Body of pancreas (tissue), 4 donors: ENCODE data around the gene WDR37. TPM values are rescaled to one million over a fixed set of nuclear protein-coding genes. Genes with fewer than 3 reads are reported as not detected.

Experiments used
- ATAC-seq: fragments of 150-250 bp; one replicate; pipeline ENCODE4 v1.9.1; 2016
- DNase-seq, 4 donors: peaks; one replicate each; pipeline ENCODE4 v3.0.0-alpha.2; 2019
- H3K27ac ChIP-seq, 4 donors: fragments of 200-600 bp; sonication (generic); 1 replicate in 3 of 4; 2 replicates in 1 of 4; pipeline versions ENCODE4 v1.5.1 to v1.6.1; 2016 to 2019; ENCODE audit warnings: mild to moderate bottlenecking in 1 of 4, mixed read lengths in 1 of 4, moderate library complexity in 1 of 4
- H3K27me3 ChIP-seq, 2 donors: fragments of 200-600 bp; sonication (generic); one replicate each; pipeline ENCODE4 v1.6.0; 2016; ENCODE audit warnings: mild to moderate bottlenecking in 1 of 2
- H3K36me3 ChIP-seq, 2 donors: fragments of 200-600 bp; sonication (generic); replicated peaks in 1 of 2; 2 replicates each; pipeline ENCODE4 v1.5.1; 2016; ENCODE audit warnings: low read depth in 2 of 2; ENCODE audit not compliant: insufficient read depth in 1 of 2
- H3K4me1 ChIP-seq: fragments of 200-600 bp; sonication (generic); one replicate; pipeline ENCODE4 v1.6.0; 2016
- H3K4me3 ChIP-seq, 2 donors: fragments of 200-600 bp; sonication (generic); 1 replicate in 1 of 2; 2 replicates in 1 of 2; pipeline ENCODE4 v1.5.1; 2016 to 2019
- H3K9me3 ChIP-seq, 3 donors: fragments of 200-600 bp; sonication (generic); 1 replicate in 2 of 3; 2 replicates in 1 of 3; pipeline ENCODE4 v1.5.1; 2016
- POLR2A ChIP-seq, 3 donors: fragments of 450-650 bp; IDR thresholded peaks; one replicate each; pipeline ENCODE4 v1.6.1; 2016; ENCODE audit warnings: antibody characterized with exemption in 3 of 3, mild to moderate bottlenecking in 2 of 3
- WGBS, 2 donors: methylation state at CpG; one replicate each; pipeline ENCODE4 v1.1.5; 2017; 5-methylcytosine and 5-hydroxymethylcytosine counted together
- intact Hi-C: fragments of 100-400 bp; cut with DNase I; formaldehyde crosslinking; loops from one replicate; pipeline ENCODE4 v1.15.1; 2023
- total RNA-seq, 2 donors: library from RNA; depleted of rRNA; stranded (reverse); fragments of >200 nt; gene quantifications; one replicate each; pipeline ENCODE4 v1.1.0, GENCODE V29; 2016
- TF ChIP-seq, protein P1 (sequence below), 7 experiments: fragments of 450-650 bp in 4 of 7; fragments of 200-600 bp in 3 of 7; sonication (generic) in 3 of 7; IDR thresholded peaks; one replicate each; pipeline ENCODE4 v1.5.1; 2016 to 2019; ENCODE audit warnings: antibody characterized with exemption in 7 of 7

WDR37 gene
- total RNA-seq, 2 donors from 2014 or later: 9.9 to 14.3 TPM

DNA sequence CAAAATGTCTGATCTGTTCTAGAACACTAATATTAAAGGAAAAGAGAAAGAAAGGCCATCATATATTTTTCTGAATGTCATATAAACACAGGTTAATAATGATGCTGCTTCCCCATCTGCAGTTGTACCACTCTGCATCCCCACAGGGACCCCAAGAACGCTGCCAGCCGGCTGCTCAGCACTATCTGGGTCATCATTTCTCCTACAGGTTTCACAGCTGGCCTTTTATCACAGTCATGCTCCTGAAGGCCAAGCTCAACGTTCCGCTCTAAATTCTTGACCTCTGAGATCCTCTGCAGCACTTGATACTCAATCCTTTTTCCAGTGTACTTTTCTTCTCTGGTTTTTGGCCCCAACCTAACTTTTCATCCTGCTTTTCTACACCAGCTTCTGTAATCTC lies 12.0 kb upstream of the WDR37 start:
- ATAC-seq (no peak), DNase-seq (no peak)
- peak overlapping the region in 3 of 4 donors; percentile 35 to 77 (median 52) for H3K27ac ChIP-seq
- intact Hi-C loops: no loop called here
- no peaks in the 10 kb centered on the region for H3K9me3 ChIP-seq
- 45 to 62% methylated on average over 4 of the region's 4 CpGs for WGBS, 2 donors
- H3K4me3 ChIP-seq: no peak overlapping the region
- peaks cover 29% of the 10 kb centered on the region for H3K4me1 ChIP-seq
- peaks cover 3 to 15% of the 10 kb centered on the region in 2 donors for H3K36me3 ChIP-seq
- no peaks in the 10 kb centered on the region for H3K27me3 ChIP-seq
- TF ChIP-seq POLR2A (IDR thresholded peaks at IDR 0.05): no peak
- TF ChIP-seq, protein P1, sequence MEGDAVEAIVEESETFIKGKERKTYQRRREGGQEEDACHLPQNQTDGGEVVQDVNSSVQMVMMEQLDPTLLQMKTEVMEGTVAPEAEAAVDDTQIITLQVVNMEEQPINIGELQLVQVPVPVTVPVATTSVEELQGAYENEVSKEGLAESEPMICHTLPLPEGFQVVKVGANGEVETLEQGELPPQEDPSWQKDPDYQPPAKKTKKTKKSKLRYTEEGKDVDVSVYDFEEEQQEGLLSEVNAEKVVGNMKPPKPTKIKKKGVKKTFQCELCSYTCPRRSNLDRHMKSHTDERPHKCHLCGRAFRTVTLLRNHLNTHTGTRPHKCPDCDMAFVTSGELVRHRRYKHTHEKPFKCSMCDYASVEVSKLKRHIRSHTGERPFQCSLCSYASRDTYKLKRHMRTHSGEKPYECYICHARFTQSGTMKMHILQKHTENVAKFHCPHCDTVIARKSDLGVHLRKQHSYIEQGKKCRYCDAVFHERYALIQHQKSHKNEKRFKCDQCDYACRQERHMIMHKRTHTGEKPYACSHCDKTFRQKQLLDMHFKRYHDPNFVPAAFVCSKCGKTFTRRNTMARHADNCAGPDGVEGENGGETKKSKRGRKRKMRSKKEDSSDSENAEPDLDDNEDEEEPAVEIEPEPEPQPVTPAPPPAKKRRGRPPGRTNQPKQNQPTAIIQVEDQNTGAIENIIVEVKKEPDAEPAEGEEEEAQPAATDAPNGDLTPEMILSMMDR (IDR thresholded peaks at IDR 0.05): no peak

DNA sequence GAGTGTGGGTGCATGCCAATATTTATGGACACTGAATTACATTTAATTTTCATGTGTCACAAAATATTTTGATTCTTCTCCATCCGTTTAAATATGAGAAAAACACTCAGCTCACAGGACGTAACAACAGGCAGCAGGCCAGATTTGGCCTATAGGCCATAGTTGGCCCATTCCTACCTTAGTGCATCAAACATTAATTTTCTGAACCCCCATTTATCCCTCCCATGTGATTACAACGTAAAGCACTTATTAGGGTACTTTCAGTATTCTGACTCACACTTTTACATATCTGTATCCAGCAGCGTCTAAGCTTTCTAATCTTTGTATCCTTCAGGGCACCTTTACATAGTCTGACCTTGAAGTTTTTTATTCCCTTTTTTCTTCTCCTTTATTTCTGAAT lies 11.2 kb upstream of the WDR37 start:
- DNase-seq: no peak
- ATAC-seq: no peak
- intact Hi-C loops: no loop called here
- TF ChIP-seq POLR2A (IDR thresholded peaks at IDR 0.05): no peak
- no peak overlapping the region for H3K4me3 ChIP-seq
- H3K4me1 ChIP-seq: peaks cover 33% of the 10 kb centered on the region
- WGBS, 2 donors: 54 to 56% methylated on average over 4 of the region's 4 CpGs
- H3K36me3 ChIP-seq: peaks cover 3 to 12% of the 10 kb centered on the region in 2 donors
- H3K27ac ChIP-seq: peak overlapping the region in 2 of 4 donors; percentile 52 to 77
- H3K27me3 ChIP-seq: no peaks in the 10 kb centered on the region
- no peaks in the 10 kb centered on the region for H3K9me3 ChIP-seq

DNA sequence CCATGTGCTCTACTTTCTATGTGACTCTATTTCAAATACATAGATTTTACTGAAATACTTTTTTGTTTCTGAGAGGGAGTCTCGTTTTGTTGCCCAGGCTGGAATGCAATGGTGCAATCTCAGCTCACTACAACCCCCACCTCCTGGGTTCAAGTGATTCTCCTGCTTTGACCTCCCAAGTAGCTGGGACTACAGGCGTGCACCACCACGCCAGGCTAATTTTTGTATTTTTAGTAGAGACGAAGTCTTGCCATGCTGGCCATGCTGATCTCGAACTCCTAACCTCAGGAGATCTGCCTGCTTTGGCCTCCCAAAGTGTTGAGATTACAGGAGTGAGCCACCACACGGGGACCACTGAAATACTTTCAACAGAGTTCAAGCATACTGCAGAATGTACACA lies 10.8 kb upstream of the WDR37 start:
- H3K27me3 ChIP-seq: no peaks in the 10 kb centered on the region
- H3K9me3 ChIP-seq: no peaks in the 10 kb centered on the region
- no peak overlapping the region for H3K4me3 ChIP-seq
- ATAC-seq: no peak
- H3K36me3 ChIP-seq: peaks cover 3 to 8% of the 10 kb centered on the region in 2 donors
- H3K4me1 ChIP-seq: peaks cover 38% of the 10 kb centered on the region
- WGBS, 2 donors: 84 to 93% methylated on average over 6 of the region's 6 CpGs
- TF ChIP-seq POLR2A (IDR thresholded peaks at IDR 0.05): no peak
- TF ChIP-seq, protein P1 (IDR thresholded peaks at IDR 0.05): no peak
- no peak overlapping the region for H3K27ac ChIP-seq
- intact Hi-C loops: no loop called here
- DNase-seq: no peak

DNA sequence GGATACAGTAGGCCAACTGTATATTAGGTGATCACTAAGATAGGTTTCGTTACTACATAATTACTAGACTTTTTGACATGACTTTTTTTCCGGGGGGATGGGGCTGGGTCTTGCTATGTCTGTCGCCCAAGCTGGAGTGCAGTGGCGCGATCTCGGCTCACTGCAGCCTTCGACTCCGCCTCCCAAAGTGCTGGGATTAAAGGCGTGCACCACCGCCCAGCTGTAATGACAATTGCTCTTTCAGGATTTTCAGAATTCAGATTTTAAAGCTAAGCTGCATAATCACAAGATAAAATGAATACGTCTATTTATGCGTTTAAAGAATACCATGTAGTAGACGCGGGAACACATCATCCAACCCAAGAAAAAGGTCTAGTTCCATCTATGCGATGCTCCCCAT lies 8.2 kb upstream of the WDR37 start:
- intact Hi-C loops: no loop called here
- DNase-seq (peak in 1 of 4 donors; percentile 19), ATAC-seq (no peak)

DNA sequence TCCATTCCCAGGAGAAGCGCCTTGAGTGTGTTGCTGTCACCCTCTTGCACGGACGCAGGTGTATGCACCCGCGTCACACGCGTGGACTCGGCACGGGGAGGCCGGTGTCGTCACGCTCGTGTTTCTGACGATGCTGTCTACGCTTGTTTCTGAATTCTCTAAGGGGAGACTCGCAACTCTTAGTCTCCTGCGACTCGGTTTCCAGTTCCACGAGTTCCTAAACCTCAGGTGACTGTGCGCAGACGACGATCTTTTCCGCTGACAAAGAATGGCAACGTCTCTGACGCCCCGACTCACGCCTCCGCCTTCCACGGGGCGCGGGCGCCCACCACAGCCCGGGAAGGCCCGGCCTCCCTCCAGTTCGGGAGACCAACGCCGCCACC lies 7.8 kb upstream of the WDR37 start:
- no peaks in the 10 kb centered on the region for H3K27me3 ChIP-seq
- ATAC-seq (no peak), DNase-seq (peak; percentile 40 to 52 (median 46))
- peak overlapping the region; percentile 96 to 100 (median 99) for H3K27ac ChIP-seq
- no peaks in the 10 kb centered on the region for H3K36me3 ChIP-seq
- WGBS, 2 donors: 0% methylated on average over 33 to 37 of the region's 37 CpGs
- TF ChIP-seq, protein P1 (IDR thresholded peaks at IDR 0.05): no peak
- no peak for TF ChIP-seq POLR2A (IDR thresholded peaks at IDR 0.05)
- H3K4me3 ChIP-seq: peak overlapping the region; percentile 41 to 71
- intact Hi-C loops: no loop called here
- H3K4me1 ChIP-seq: peaks cover 57% of the 10 kb centered on the region
- H3K9me3 ChIP-seq: no peaks in the 10 kb centered on the region

More for the DNA sequence above, 8.2 kb upstream of the WDR37 start:
- no peaks in the 10 kb centered on the region for H3K36me3 ChIP-seq
- H3K27me3 ChIP-seq: no peaks in the 10 kb centered on the region
- H3K9me3 ChIP-seq: no peaks in the 10 kb centered on the region
- WGBS, 2 donors: 3 to 4% methylated on average over 14 to 15 of the region's 15 CpGs
- peak overlapping the region; percentile 96 to 100 (median 99) for H3K27ac ChIP-seq
- peak overlapping the region; percentile 41 to 71 for H3K4me3 ChIP-seq
- TF ChIP-seq, protein P1 (IDR thresholded peaks at IDR 0.05): no peak
- no peak for TF ChIP-seq POLR2A (IDR thresholded peaks at IDR 0.05)
- H3K4me1 ChIP-seq: peaks cover 57% of the 10 kb centered on the region
